ENCODE measurements around the gene STRIP2. TPM values are rescaled to one million over a fixed set of nuclear protein-coding genes. Genes with fewer than 3 reads are reported as not detected.
A peak's percentile ranks its signal among the peaks of the same experiment; 100 is the strongest.

STRIP2 gene
- total and polyA plus RNA-seq, 2 of the 13 experiments (the other 11 are each of a cell fraction or from before 2014, with no cell fraction given), result 3.9 to 8.2 TPM

GRCh38 chr7:129433847-129434674, at the start of gene STRIP2 (continued):
- TF ChIP-seq MLXIP (CRISPR knock-in tag; IDR thresholded peaks at IDR 0.05; ENCODE audit: borderline replicate concordance) (no peak), ZNF747 (CRISPR knock-in tag; IDR thresholded peaks at IDR 0.05; ENCODE audit: borderline replicate concordance) (peak; percentile 78), ZNF788 (CRISPR knock-in tag; IDR thresholded peaks at IDR 0.05; ENCODE audit: borderline replicate concordance) (peak; percentile 19; the same call in 1 of the 2 replicates), ARNT2 (CRISPR knock-in tag; IDR thresholded peaks at IDR 0.05; ENCODE audit: low read depth) (peak; percentile 29), ARID2 (CRISPR knock-in tag; IDR thresholded peaks at IDR 0.05; ENCODE audit: borderline replicate concordance) (peak; percentile 53; the same call in 1 of the 2 replicates), MAF1 (CRISPR knock-in tag; IDR thresholded peaks at IDR 0.05; ENCODE audit: borderline replicate concordance) (no peak), HIC2 (CRISPR knock-in tag; IDR thresholded peaks at IDR 0.05; ENCODE audit: low read depth) (peak; percentile 54; the same call in 1 of the 2 replicates), REXO4 (CRISPR knock-in tag; IDR thresholded peaks at IDR 0.05; ENCODE audit: borderline replicate concordance) (no peak), ZFP82 (CRISPR knock-in tag; IDR thresholded peaks at IDR 0.05; ENCODE audit: borderline replicate concordance) (0 out of 2 replicates have a peak, but pooled peaks have one; percentile 59), ELF4 (CRISPR knock-in tag; IDR thresholded peaks at IDR 0.05; ENCODE audit: borderline replicate concordance) (peak; percentile 65; the same call in 1 of the 2 replicates), SNAPC5 (CRISPR knock-in tag; IDR thresholded peaks at IDR 0.05; ENCODE audit: borderline replicate concordance) (no peak), POGZ (CRISPR knock-in tag; IDR thresholded peaks at IDR 0.05) (0 out of 2 replicates have a peak, but pooled peaks have one; percentile 22), GATA4 (IDR thresholded peaks at IDR 0.05; ENCODE audit: borderline replicate concordance, low read depth) (no peak), ATF7-NPFF (CRISPR knock-in tag; IDR thresholded peaks at IDR 0.05; ENCODE audit: low read depth) (0 out of 2 replicates have a peak, but pooled peaks have one; percentile 7), ZNF205 (CRISPR knock-in tag; IDR thresholded peaks at IDR 0.05) (peak; percentile 51; the same call in 1 of the 2 replicates), NCOA1 (CRISPR knock-in tag; IDR thresholded peaks at IDR 0.05) (no peak), NR3C1 (CRISPR knock-in tag; IDR thresholded peaks at IDR 0.05) (no peak), DMAP1 (CRISPR knock-in tag; IDR thresholded peaks at IDR 0.05) (peak; percentile 40; the same call in 1 of the 2 replicates), SNAPC2 (CRISPR knock-in tag; IDR thresholded peaks at IDR 0.05) (no peak), KDM2A (CRISPR knock-in tag; IDR thresholded peaks at IDR 0.05; ENCODE audit: borderline replicate concordance, low read depth) (0 out of 2 replicates have a peak, but pooled peaks have one; percentile 1), NAIF1 (CRISPR knock-in tag; IDR thresholded peaks at IDR 0.05; ENCODE audit: borderline replicate concordance) (peak; percentile 44; the same call in 1 of the 2 replicates), IRF9 (CRISPR knock-in tag; IDR thresholded peaks at IDR 0.05; ENCODE audit: borderline replicate concordance) (0 out of 2 replicates have a peak, but pooled peaks have one; percentile 11), POLR2A (IDR thresholded peaks at IDR 0.05; ENCODE audit: insufficient read depth in 1 of 2, low read depth in 2 of 2, low read length in 2 of 2) (peak; percentile 56 to 74; a peak in 2 of 4 replicates), MED1 (CRISPR knock-in tag; IDR thresholded peaks at IDR 0.05) (peak; percentile 13; the same call in 1 of the 2 replicates)
